Mesothelial cell of epicardium (in vitro differentiated cells): ENCODE results near the gene INKA1. TPM values are rescaled to one million over a fixed set of nuclear protein-coding genes. Genes with fewer than 3 reads are reported as not detected.

Experiments used
- DNase-seq, 2 experiments: peaks; one replicate each; pipeline ENCODE4 v3.0.0; 2021; ENCODE audit warnings: low spot score in 2 of 2; ENCODE audit not compliant: unreplicated experiment in 2 of 2
- H3K27ac Mint-ChIP-seq: 2 replicates; pipeline ENCODE4 v1.8.0; 2021; ENCODE audit warnings: mixed read lengths
- H3K27me3 Mint-ChIP-seq: 2 replicates; pipeline ENCODE4 v1.8.0; 2021; ENCODE audit warnings: low read depth, mixed read lengths
- H3K36me3 Mint-ChIP-seq: 2 replicates; pipeline ENCODE4 v1.8.0; 2021; ENCODE audit warnings: mixed read lengths
- H3K4me1 Mint-ChIP-seq: 2 replicates; pipeline ENCODE4 v1.8.0; 2021; ENCODE audit warnings: mixed read lengths
- H3K4me3 Mint-ChIP-seq: 2 replicates; pipeline ENCODE4 v1.8.0; 2021; ENCODE audit warnings: mild to moderate bottlenecking, moderate library complexity, mixed read lengths
- H3K9me3 Mint-ChIP-seq: 2 replicates; pipeline ENCODE4 v1.8.0; 2021; ENCODE audit warnings: mixed read lengths
- microRNA-seq: library from miRNA; unstranded; fragments of <30 nt; microRNA quantifications from one replicate; pipeline ENCODE4 v1.2.0, GENCODE V29; 2021; ENCODE audit warnings: inconsistent platforms, mixed read lengths
- total RNA-seq: library from RNA; stranded (reverse); gene quantifications from 3 replicates; pipeline ENCODE4 v1.2.1, GENCODE V29; 2021
- TF ChIP-seq, protein P1 (sequence below): fragments of 200-600 bp; sonication (generic); IDR thresholded peaks from one replicate; pipeline ENCODE4 v1.5.0; 2021; ENCODE audit warnings: antibody characterized with exemption; ENCODE audit not compliant: unreplicated experiment

Gene INKA1
- total RNA-seq, 1 donor from 2014 or later, result 7.7 TPM

DNA sequence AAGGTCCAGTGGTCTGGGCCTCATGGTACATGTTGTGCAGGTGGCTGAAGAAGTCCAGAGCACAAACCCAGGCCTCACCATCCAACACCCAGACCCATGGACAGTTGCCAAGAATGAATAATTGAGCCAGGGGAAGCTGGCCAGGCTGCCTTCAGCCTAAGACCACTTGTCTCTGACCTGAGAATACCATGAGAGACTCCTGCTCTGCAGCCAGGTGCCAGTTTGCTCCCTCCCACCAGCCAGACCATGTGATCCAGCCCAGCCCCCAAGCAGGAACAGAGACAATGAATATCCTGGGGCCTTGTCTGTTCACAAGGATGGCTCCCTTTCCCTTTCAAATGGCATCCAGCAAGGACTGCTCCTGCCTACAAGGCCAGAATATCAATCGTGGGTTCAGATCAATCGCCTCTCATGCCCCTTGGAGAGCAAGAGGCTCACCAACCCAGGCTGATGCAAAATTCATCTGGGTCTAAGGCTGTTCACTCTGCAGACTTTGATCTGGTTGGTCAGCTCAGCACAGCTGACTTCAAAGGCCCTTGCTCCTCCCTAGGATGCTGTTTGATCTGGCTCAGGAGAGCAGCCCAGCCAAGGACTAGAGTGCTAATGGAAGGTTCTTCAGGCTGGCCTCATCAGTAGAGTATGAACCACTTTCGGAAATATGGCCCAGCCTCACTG, 39.9 kb downstream of the INKA1 start:
- Mint-ChIP-seq H3K4me1 (peaks cover 5% of the 10 kb centered on the region), H3K27me3 (no peaks in the 10 kb centered on the region), H3K36me3 (peaks cover 5% of the 10 kb centered on the region), H3K27ac (no peak overlapping the region), H3K9me3 (no peaks in the 10 kb centered on the region), H3K4me3 (no peak overlapping the region)
- TF ChIP-seq, protein P1, sequence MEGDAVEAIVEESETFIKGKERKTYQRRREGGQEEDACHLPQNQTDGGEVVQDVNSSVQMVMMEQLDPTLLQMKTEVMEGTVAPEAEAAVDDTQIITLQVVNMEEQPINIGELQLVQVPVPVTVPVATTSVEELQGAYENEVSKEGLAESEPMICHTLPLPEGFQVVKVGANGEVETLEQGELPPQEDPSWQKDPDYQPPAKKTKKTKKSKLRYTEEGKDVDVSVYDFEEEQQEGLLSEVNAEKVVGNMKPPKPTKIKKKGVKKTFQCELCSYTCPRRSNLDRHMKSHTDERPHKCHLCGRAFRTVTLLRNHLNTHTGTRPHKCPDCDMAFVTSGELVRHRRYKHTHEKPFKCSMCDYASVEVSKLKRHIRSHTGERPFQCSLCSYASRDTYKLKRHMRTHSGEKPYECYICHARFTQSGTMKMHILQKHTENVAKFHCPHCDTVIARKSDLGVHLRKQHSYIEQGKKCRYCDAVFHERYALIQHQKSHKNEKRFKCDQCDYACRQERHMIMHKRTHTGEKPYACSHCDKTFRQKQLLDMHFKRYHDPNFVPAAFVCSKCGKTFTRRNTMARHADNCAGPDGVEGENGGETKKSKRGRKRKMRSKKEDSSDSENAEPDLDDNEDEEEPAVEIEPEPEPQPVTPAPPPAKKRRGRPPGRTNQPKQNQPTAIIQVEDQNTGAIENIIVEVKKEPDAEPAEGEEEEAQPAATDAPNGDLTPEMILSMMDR, result no peak
- DNase-seq, result no peak

DNA sequence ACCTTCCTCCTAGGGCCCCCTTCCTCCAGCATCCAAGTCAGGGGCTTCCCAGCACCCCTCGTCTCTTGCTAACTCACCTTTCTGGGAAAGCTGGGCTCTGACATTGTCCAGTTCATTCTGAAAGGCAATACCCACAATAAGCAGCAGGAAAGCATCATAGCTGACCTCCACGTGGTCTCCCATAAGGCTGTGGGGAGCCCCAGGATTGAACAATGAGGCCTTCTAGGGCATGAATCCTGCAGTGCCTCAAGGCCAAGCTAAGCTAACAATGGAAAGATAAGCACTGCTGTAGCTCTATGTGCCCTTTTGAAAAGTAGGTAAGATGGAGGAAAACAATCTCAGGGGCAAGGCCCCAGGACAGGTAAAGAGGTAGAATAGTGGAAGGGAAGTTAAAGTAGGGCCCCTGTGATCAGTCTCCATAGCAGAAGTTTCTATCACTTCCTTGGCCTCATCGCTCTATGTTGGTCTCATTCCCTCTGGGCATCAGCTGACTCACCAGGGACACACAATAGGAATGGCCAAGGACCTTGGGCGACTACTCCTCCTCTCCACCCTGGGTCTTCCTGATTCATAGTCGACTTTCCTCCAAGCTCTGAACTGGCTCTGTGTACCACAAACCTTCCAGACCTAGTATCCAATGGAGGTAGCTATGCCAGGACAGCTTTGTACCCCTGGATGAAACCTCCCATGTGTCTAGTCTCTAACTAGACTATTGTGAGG, 41.6 kb downstream of the INKA1 start:
- Mint-ChIP-seq H3K27me3 (no peaks in the 10 kb centered on the region), H3K4me3 (no peak overlapping the region), H3K9me3 (no peaks in the 10 kb centered on the region), H3K27ac (no peak overlapping the region), H3K4me1 (no peaks in the 10 kb centered on the region), H3K36me3 (peaks cover 4% of the 10 kb centered on the region)
- TF ChIP-seq, protein P1, result no peak
- DNase-seq, result no peak

DNA sequence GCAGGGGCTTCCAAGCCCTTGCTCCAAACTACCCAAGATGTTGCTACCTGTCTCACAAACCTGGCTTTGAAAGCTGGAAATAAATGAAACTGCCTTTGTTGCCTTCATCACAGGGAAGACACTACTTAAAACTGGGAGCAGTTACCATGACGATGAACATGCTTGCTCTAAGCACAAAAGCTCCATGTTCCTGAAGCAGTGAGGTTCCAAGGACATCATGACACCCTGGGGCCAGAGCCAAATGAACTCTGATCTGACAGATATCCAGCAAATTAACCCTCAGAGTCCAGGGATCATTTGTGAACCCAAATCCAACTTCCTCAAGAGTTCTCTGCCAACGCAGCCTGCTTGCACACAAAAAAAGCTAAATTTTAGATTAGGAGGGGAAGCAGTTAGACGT, 42.6 kb downstream of the INKA1 start:
- DNase-seq, result no peak
- no peak overlapping the region for H3K27ac Mint-ChIP-seq
- no peaks in the 10 kb centered on the region for H3K4me1 Mint-ChIP-seq
- TF ChIP-seq, protein P1, result no peak
- H3K36me3 Mint-ChIP-seq, result peaks cover 4% of the 10 kb centered on the region
- H3K9me3 Mint-ChIP-seq, result no peaks in the 10 kb centered on the region
- no peak overlapping the region for H3K4me3 Mint-ChIP-seq
- no peaks in the 10 kb centered on the region for H3K27me3 Mint-ChIP-seq

Small RNA genes lying within 50 kb of the gene (microRNA-seq; reads per million reads assigned to microRNA genes)
- gene MIR5193, result 1.5 reads per million

Other genes with a start within 250 kb of the INKA1 start
- gene BSN, start 248.8 kb upstream of the INKA1 start, total RNA-seq, result 0.67 to 0.75 TPM (median 0.69 TPM) in 3 replicates
- gene APEH, start 128.9 kb upstream of the INKA1 start, total RNA-seq, result 111 to 118 TPM (median 115 TPM) in 3 replicates
- gene MST1, start 113.8 kb upstream of the INKA1 start, total RNA-seq, result 101 to 109 TPM (median 103 TPM) in 3 replicates
- 57.3 to 59.2 TPM (median 57.5 TPM) in 3 replicates for gene RNF123, start 113.7 kb upstream of the INKA1 start, total RNA-seq
- gene AMIGO3, start 83.6 kb upstream of the INKA1 start, total RNA-seq, result 0.78 to 0.95 TPM in 2 of 3 replicates, not detected in the other
- gene GMPPB, start 79.3 kb upstream of the INKA1 start, total RNA-seq, result 32.3 to 33.9 TPM (median 32.7 TPM) in 3 replicates
- 41.7 to 46.4 TPM (median 46.4 TPM) in 3 replicates for gene IP6K1, start 16.7 kb upstream of the INKA1 start, total RNA-seq
- 0.27 to 0.42 TPM in 2 of 3 replicates, not detected in the other for gene CDHR4, start 3.4 kb upstream of the INKA1 start, total RNA-seq
- 133 to 144 TPM (median 139 TPM) in 3 replicates for gene UBA7, start 10.7 kb downstream of the INKA1 start, total RNA-seq
- gene TRAIP, start 53.3 kb downstream of the INKA1 start, total RNA-seq, result 10.4 to 15.0 TPM (median 10.6 TPM) in 3 replicates
- gene CAMKV, start 66.6 kb downstream of the INKA1 start, total RNA-seq, result 0.14 to 0.58 TPM in 2 of 3 replicates, not detected in the other
- gene MST1R, start 100.6 kb downstream of the INKA1 start, total RNA-seq, result 3.8 to 7.0 TPM (median 4.3 TPM) in 3 replicates
- 5.7 to 6.2 TPM (median 5.7 TPM) in 3 replicates for gene MON1A, start 126.5 kb downstream of the INKA1 start, total RNA-seq
- 158 to 162 TPM (median 159 TPM) in 3 replicates for gene RBM6, start 136.9 kb downstream of the INKA1 start, total RNA-seq